TTC549 (cell line): ENCODE measurements around the gene PHF23.

ENCODE experiments used
- FAIRE-seq: peaks from 2 replicates; lab custom pipeline; 2012; peaks lifted over from hg19 to GRCh38; lab: Jason Lieb, UNC

The PHF23 gene

GRCh38 chr17:7203391-7203790, 35.9 kb downstream of the PHF23 start:
- FAIRE-seq = no peak

GRCh38 chr17:7196651-7197401, 42.4 kb downstream of the PHF23 start:
- FAIRE-seq = no peak

GRCh38 chr17:7195971-7196370, 43.3 kb downstream of the PHF23 start:
- FAIRE-seq = no peak

GRCh38 chr17:7192271-7192937, 46.9 kb downstream of the PHF23 start:
- FAIRE-seq = no peak

GRCh38 chr17:7191571-7192270, 47.5 kb downstream of the PHF23 start:
- no peak for FAIRE-seq

- no peak for FAIRE-seq
Observed at GRCh38 chr17:7191069-7191468, 48.2 kb downstream of the PHF23 start.

- FAIRE-seq = no peak
Observed at GRCh38 chr17:7190276-7190917, 48.9 kb downstream of the PHF23 start.

- no peak for FAIRE-seq
Observed at GRCh38 chr17:7186241-7186640, 53.0 kb downstream of the PHF23 start.
